HEK293T (cell line): ENCODE data around the gene MMP17.

Experiments
- CTCF ChIA-PET: fragments of 350-600 bp; formaldehyde crosslinking; extraction: SDS; loops from one replicate; lab custom pipeline; 2021; ENCODE audit warnings: antibody characterized with exemption, inconsistent platforms; lab: Yijun Ruan, JAX
- POLR2A ChIA-PET: fragments of 350-600 bp; formaldehyde crosslinking; extraction: SDS; loops from one replicate; lab custom pipeline; 2020; ENCODE audit warnings: antibody characterized with exemption, inconsistent platforms; lab: Yijun Ruan, JAX
- DNase-seq: peaks from one replicate; pipeline ENCODE4 v3.0.0; 2012; ENCODE audit warnings: mixed read lengths; ENCODE audit errors: extremely low spot score
- ARNT ChIP-seq: fragments of 450-650 bp; IDR thresholded peaks from 2 replicates; pipeline ENCODE4 v1.6.1; 2017; ENCODE audit warnings: mild to moderate bottlenecking
- BHLHE40 ChIP-seq: fragments of 450-650 bp; IDR thresholded peaks from 2 replicates; pipeline ENCODE4 v1.6.1; 2016; ENCODE audit warnings: mild to moderate bottlenecking, moderate library complexity, borderline replicate concordance
- CTBP1 ChIP-seq: fragments of 450-650 bp; IDR thresholded peaks from 2 replicates; pipeline ENCODE4 v1.6.1; 2016; ENCODE audit warnings: borderline replicate concordance
- ELF4 ChIP-seq: fragments of 450-650 bp; IDR thresholded peaks from 2 replicates; pipeline ENCODE4 v1.6.1; 2017; ENCODE audit warnings: antibody characterized with exemption
- FOXA1 ChIP-seq: fragments of 450-650 bp; IDR thresholded peaks from 2 replicates; pipeline ENCODE4 v1.6.1; 2016; ENCODE audit warnings: mild to moderate bottlenecking
- FOXK2 ChIP-seq: fragments of 450-650 bp; IDR thresholded peaks from 2 replicates; pipeline ENCODE4 v1.6.1; 2016; ENCODE audit warnings: mild to moderate bottlenecking
- FOXM1 ChIP-seq: fragments of 450-650 bp; IDR thresholded peaks from 2 replicates; pipeline ENCODE4 v1.6.1; 2017; ENCODE audit warnings: mild to moderate bottlenecking, borderline replicate concordance
- HDGF ChIP-seq: fragments of 450-650 bp; IDR thresholded peaks from 2 replicates; pipeline ENCODE4 v1.6.1; 2017; ENCODE audit warnings: antibody characterized with exemption, borderline replicate concordance
- L3MBTL2 ChIP-seq: fragments of 450-650 bp; conservative IDR thresholded peaks from 2 replicates; pipeline ENCODE4 v1.6.1; 2016; ENCODE audit warnings: mild to moderate bottlenecking
- LEF1 ChIP-seq: fragments of 450-650 bp; IDR thresholded peaks from 2 replicates; pipeline ENCODE4 v1.6.1; 2017; ENCODE audit warnings: mild to moderate bottlenecking, borderline replicate concordance
- NFRKB ChIP-seq: fragments of 450-650 bp; IDR thresholded peaks from 2 replicates; pipeline ENCODE4 v1.6.1; 2016; ENCODE audit warnings: mild to moderate bottlenecking, moderate library complexity
- PKNOX1 ChIP-seq: fragments of 450-650 bp; IDR thresholded peaks from 2 replicates; pipeline ENCODE4 v1.6.1; 2016
- SP1 ChIP-seq: fragments of 450-650 bp; IDR thresholded peaks from 2 replicates; pipeline ENCODE4 v1.6.1; 2017
- SUZ12 ChIP-seq: fragments of 450-650 bp; IDR thresholded peaks from 2 replicates; pipeline ENCODE4 v1.6.1; 2016; ENCODE audit warnings: mild to moderate bottlenecking
- TARDBP ChIP-seq: fragments of 450-650 bp; IDR thresholded peaks from 2 replicates; pipeline ENCODE4 v1.6.1; 2016
- ZNF384 ChIP-seq: fragments of 450-650 bp; IDR thresholded peaks from 2 replicates; pipeline ENCODE4 v1.6.1; 2016

Gene MMP17

DNA sequence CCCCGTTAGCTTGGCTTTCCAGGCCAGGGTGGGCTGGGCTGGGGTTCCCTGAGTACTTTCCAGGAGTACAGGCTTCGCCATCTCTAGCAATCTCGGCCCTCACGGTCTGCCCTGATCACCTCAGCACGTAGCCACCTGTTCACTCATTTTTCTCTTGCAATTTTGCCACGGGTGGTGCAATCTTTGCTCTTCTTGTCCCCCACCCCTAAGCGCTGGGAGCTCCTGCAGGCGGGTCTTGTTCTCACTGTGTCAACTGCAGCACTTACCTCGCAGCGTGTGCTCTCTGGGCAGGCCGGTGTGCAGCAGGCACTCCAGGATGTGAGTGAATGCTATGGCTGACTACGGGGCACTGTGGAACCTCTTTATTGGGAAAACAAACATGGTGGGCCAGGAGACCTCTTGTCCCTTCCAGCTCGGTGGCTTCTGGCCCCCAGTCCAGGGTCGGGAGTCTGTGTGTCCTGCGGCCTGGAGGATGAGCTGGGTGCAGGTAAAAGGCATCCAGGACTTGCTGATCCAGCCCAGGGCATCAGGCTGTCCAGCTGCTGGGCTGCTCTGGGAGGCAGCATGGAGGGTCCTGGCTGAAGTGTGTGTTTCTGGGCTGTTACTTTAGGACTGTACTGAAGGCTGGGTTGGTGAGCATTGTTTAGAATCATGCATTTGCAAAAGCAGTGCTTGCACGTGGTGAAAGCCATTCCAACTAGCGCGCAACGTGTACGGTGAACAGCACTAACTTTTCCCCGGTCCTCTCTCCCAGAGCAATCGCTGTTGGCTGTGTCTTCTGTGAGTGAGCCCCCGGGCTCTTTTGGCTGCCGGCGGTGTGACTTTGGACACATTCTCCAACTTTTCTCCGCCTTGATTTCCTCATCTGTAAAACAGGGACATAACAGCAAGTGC is 64.8 kb downstream of the MMP17 start:
- ChIA-PET CTCF (interaction anchor here (0.6 kb wide), 1 partner anchor 10 kb away, joined by 3 read pairs; no protein-coding TSS in a partner anchor), POLR2A (interaction anchor here (0.7 kb wide), 1 partner anchor 1019 kb away, joined by 3 read pairs; no protein-coding TSS in a partner anchor)
- TF ChIP-seq HDGF: no peak
- no peak for TF ChIP-seq CTBP1
- no peak for TF ChIP-seq BHLHE40
- TF ChIP-seq PKNOX1: no peak
- TF ChIP-seq FOXA1: no peak
- TF ChIP-seq ARNT: no peak
- TF ChIP-seq NFRKB: no peak
- no peak for TF ChIP-seq ZNF384
- no peak for TF ChIP-seq FOXM1
- no peak for TF ChIP-seq TARDBP
- no peak for TF ChIP-seq SP1
- no peak for TF ChIP-seq SUZ12
- no peak for DNase-seq

DNA sequence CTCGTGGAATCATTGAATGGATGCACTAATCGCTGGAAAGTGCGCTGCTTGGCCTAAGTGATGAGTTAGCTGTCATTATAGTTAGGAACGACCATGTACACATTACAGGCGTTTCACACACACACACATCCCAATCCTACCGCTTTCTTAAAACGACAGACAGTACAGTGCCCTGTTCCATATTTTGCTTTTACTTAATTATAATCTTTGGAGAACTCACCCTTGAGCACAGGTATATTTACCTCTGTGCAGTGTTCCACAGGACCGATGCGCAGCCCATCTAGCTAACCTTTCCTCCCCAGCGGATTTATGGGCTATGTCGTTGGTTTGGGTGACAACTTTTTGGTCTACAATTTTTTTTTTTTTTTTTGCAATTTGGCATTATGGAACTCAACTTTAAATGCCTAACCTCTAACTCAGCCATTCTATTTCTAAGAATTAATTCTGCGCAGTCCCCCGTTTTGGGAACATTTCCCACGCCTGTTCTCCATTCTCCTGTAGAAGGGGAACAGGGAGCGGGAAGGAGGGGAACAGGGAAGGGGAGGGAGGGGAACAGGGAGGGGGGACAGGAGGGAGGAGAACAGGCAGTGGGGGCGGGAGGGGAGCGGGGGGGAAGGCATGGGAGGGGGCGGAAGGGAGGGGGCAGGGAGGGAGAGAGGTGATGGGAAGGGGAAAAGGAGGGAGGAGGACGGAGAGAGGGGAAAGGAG is 65.6 kb downstream of the MMP17 start:
- no peak for DNase-seq
- POLR2A ChIA-PET: interaction anchor here (0.7 kb wide), 1 partner anchor 1020 kb away, joined by 3 read pairs; no protein-coding TSS in a partner anchor
- CTCF ChIA-PET: interaction anchor here (0.6 kb wide), 1 partner anchor 11 kb away, joined by 3 read pairs; no protein-coding TSS in a partner anchor

DNA sequence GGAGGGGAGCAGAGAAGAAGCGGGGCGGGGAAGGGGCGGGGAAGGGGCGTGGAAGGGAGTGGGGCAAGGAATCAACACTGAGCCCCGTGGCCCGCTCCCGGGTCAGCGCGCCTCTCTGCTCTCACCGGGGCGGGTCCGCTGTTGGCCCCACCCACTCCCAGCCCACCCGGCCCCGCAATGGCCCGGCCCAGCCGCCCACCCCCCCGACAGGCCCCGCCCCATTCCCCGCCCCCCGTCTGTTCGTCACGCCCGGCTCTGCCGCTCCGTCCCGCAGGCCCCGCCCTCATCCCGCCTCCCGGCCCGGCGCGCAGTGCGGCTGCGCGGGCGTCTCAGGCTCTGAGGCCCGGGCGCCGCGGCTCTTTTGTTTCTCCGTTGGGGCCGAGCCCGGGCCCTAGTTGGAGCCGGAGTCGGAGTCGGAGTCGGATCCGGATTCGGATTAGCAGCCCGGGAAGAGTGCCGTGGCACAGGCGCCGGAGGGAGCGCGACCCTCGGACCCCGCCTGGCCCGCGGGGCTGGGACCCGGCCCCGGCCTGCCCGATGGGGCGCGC is 66.2 kb downstream of the MMP17 start, which contains the start of gene ULK1:
Gene ULK1 (plus strand): TSS at position 310 of the 548 bp plus-strand sequence. CDS start 380 bp downstream, outside the sequence.
- CTCF ChIA-PET: no interaction called here
- TF ChIP-seq TARDBP: no peak
- no peak for TF ChIP-seq NFRKB
- no peak for TF ChIP-seq SP1
- TF ChIP-seq BHLHE40: no peak
- TF ChIP-seq ARNT: no peak
- TF ChIP-seq FOXK2: no peak
- TF ChIP-seq FOXA1: no peak
- TF ChIP-seq ZNF384: no peak
- no peak for TF ChIP-seq FOXM1
- TF ChIP-seq SUZ12: no peak
- TF ChIP-seq HDGF: no peak
- TF ChIP-seq L3MBTL2: no peak
- TF ChIP-seq ELF4: no peak
- no peak for TF ChIP-seq CTBP1
- TF ChIP-seq PKNOX1: no peak
- no peak for TF ChIP-seq LEF1
- POLR2A ChIA-PET: no interaction called here

More for the DNA sequence above, 65.6 kb downstream of the MMP17 start:
- no peak for TF ChIP-seq SUZ12
- no peak for TF ChIP-seq FOXM1
- TF ChIP-seq LEF1: no peak
- no peak for TF ChIP-seq FOXK2
- TF ChIP-seq PKNOX1: no peak
- TF ChIP-seq CTBP1: no peak
- TF ChIP-seq NFRKB: no peak
- TF ChIP-seq ARNT: no peak
- TF ChIP-seq ELF4: no peak
- TF ChIP-seq L3MBTL2: no peak
- no peak for TF ChIP-seq TARDBP
- no peak for TF ChIP-seq ZNF384
- TF ChIP-seq FOXA1: no peak
- no peak for TF ChIP-seq BHLHE40
- no peak for TF ChIP-seq HDGF
- TF ChIP-seq SP1: no peak

GRCh38 chr12:131894981-131895639 is 66.9 kb downstream of the MMP17 start:
- TF ChIP-seq ARNT: no peak
- POLR2A ChIA-PET: no interaction called here
- CTCF ChIA-PET: no interaction called here
- DNase-seq: no peak

More for the DNA sequence above, 66.2 kb downstream of the MMP17 start, which contains the start of gene ULK1:
- DNase-seq: peak; percentile 100

DNA sequence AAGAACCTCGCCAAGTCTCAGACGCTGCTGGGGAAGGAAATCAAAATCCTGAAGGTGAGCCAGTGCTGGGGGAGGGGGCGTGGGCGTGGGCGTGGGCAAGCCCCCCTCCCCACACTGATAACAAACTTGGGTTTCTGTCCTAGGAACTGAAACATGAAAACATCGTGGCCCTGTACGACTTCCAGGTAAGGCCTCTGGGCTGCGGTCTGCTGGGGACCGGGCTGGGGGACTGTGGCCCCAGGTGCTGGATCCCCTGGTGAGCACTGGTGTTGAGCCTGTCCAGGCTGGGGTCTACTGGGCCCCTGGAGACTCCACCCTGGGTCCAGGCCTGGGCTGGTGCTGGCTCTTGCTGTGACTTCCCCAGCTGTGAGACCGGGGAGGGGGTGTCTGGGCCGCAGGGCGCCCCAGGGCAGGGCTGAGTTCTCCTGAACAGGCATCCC is 67.5 kb downstream of the MMP17 start:
- CTCF ChIA-PET: no interaction called here
- POLR2A ChIA-PET: no interaction called here
- TF ChIP-seq FOXM1 (no peak), ARNT (no peak), NFRKB (no peak), ELF4 (no peak), HDGF (no peak)

More for the DNA sequence above, 67.5 kb downstream of the MMP17 start:
- no peak for DNase-seq
